ENCODE data around the gene ZBED1.
"Not testable (repeated sequence)": the region's sequence is repeated elsewhere in the genome, so short reads cannot be mapped to it uniquely, and the experiment has no call there.

ZBED1 gene

GRCh38 chrX:2485789-2486345, 14.9 kb downstream of the ZBED1 start:
- ATAC-seq (replicated peaks; ENCODE audit: extremely low read depth, poor library complexity, severe bottlenecking), result no peak
- Mint-ChIP-seq H3K36me3 (ENCODE audit: insufficient read depth) (peaks cover 39% of the 10 kb centered on the region), H3K4me1 (peaks cover 8% of the 10 kb centered on the region), H3K9me3 (no peaks in the 10 kb centered on the region), H3K27me3 (no peaks in the 10 kb centered on the region), H3K27ac (ENCODE audit: low read depth) (no peak overlapping the region), H3K4me3 (no peak overlapping the region)
- DNase-seq (ENCODE audit: low spot score in 2 of 2), result no peak

- peaks cover 3% of the 10 kb centered on the region for H3K9me3 Mint-ChIP-seq
- H3K4me1 Mint-ChIP-seq, result peaks cover 8% of the 10 kb centered on the region
- H3K27me3 Mint-ChIP-seq, result no peaks in the 10 kb centered on the region
- H3K27ac Mint-ChIP-seq (ENCODE audit: low read depth), result peak overlapping the region; percentile 69
- ATAC-seq (replicated peaks; ENCODE audit: extremely low read depth, poor library complexity, severe bottlenecking), result no peak
- peaks cover 37% of the 10 kb centered on the region for H3K36me3 Mint-ChIP-seq (ENCODE audit: insufficient read depth)
- no peak overlapping the region for H3K4me3 Mint-ChIP-seq
- DNase-seq (ENCODE audit: low spot score in 2 of 2), result no peak
Observed at GRCh38 chrX:2484721-2485648, 15.8 kb downstream of the ZBED1 start.

GRCh38 chrX:2484256-2484655, 16.5 kb downstream of the ZBED1 start:
- no peaks in the 10 kb centered on the region for H3K27me3 Mint-ChIP-seq
- no peak for ATAC-seq (replicated peaks; ENCODE audit: extremely low read depth, poor library complexity, severe bottlenecking)
- H3K27ac Mint-ChIP-seq (ENCODE audit: low read depth), result peak overlapping the region; percentile 69
- no peak for DNase-seq (ENCODE audit: low spot score in 2 of 2)
- no peak overlapping the region for H3K4me3 Mint-ChIP-seq
- peaks cover 7% of the 10 kb centered on the region for H3K9me3 Mint-ChIP-seq
- peaks cover 37% of the 10 kb centered on the region for H3K36me3 Mint-ChIP-seq (ENCODE audit: insufficient read depth)
- H3K4me1 Mint-ChIP-seq, result peaks cover 8% of the 10 kb centered on the region

GRCh38 chrX:2483398-2484060, 17.2 kb downstream of the ZBED1 start:
- no peak for DNase-seq (ENCODE audit: low spot score in 2 of 2)
- H3K4me3 Mint-ChIP-seq, result no peak overlapping the region
- ATAC-seq (replicated peaks; ENCODE audit: extremely low read depth, poor library complexity, severe bottlenecking), result no peak
- H3K36me3 Mint-ChIP-seq (ENCODE audit: insufficient read depth), result peaks cover 30% of the 10 kb centered on the region
- no peak overlapping the region for H3K27ac Mint-ChIP-seq (ENCODE audit: low read depth)
- H3K27me3 Mint-ChIP-seq, result no peaks in the 10 kb centered on the region
- H3K9me3 Mint-ChIP-seq, result peaks cover 7% of the 10 kb centered on the region
- peaks cover 12% of the 10 kb centered on the region for H3K4me1 Mint-ChIP-seq

- not testable (repeated sequence) for ATAC-seq (replicated peaks; ENCODE audit: extremely low read depth, poor library complexity, severe bottlenecking); H3K27ac Mint-ChIP-seq (ENCODE audit: low read depth); H3K4me3 Mint-ChIP-seq; H3K9me3 Mint-ChIP-seq; H3K27me3 Mint-ChIP-seq; DNase-seq (ENCODE audit: low spot score in 2 of 2)
- H3K4me1 Mint-ChIP-seq, result peaks cover 27% of the 10 kb centered on the region
- peaks cover 14% of the 10 kb centered on the region for H3K36me3 Mint-ChIP-seq (ENCODE audit: insufficient read depth)
Observed at GRCh38 chrX:2481597-2481996, 19.2 kb downstream of the ZBED1 start.

- not testable (repeated sequence) for H3K27me3 Mint-ChIP-seq; H3K27ac Mint-ChIP-seq (ENCODE audit: low read depth); DNase-seq (ENCODE audit: low spot score in 2 of 2); ATAC-seq (replicated peaks; ENCODE audit: extremely low read depth, poor library complexity, severe bottlenecking); H3K9me3 Mint-ChIP-seq; H3K4me3 Mint-ChIP-seq
- peaks cover 32% of the 10 kb centered on the region for H3K4me1 Mint-ChIP-seq
- peaks cover 11% of the 10 kb centered on the region for H3K36me3 Mint-ChIP-seq (ENCODE audit: insufficient read depth)
Observed at GRCh38 chrX:2479982-2480381, 20.8 kb downstream of the ZBED1 start.

GRCh38 chrX:2479420-2479780, 21.4 kb downstream of the ZBED1 start:
- H3K4me3 Mint-ChIP-seq, result no peak overlapping the region
- no peak overlapping the region for H3K27ac Mint-ChIP-seq (ENCODE audit: low read depth)
- no peaks in the 10 kb centered on the region for H3K27me3 Mint-ChIP-seq
- ATAC-seq (replicated peaks; ENCODE audit: extremely low read depth, poor library complexity, severe bottlenecking) (no peak), DNase-seq (ENCODE audit: low spot score in 2 of 2) (no peak)
- peaks cover 32% of the 10 kb centered on the region for H3K4me1 Mint-ChIP-seq
- H3K9me3 Mint-ChIP-seq, result peaks cover 7% of the 10 kb centered on the region
- H3K36me3 Mint-ChIP-seq (ENCODE audit: insufficient read depth), result peaks cover 11% of the 10 kb centered on the region

- Mint-ChIP-seq H3K4me1 (peaks cover 35% of the 10 kb centered on the region), H3K36me3 (ENCODE audit: insufficient read depth) (peaks cover 6% of the 10 kb centered on the region), H3K9me3 (peaks cover 7% of the 10 kb centered on the region), H3K27ac (ENCODE audit: low read depth) (no peak overlapping the region), H3K27me3 (no peaks in the 10 kb centered on the region), H3K4me3 (no peak overlapping the region)
- DNase-seq (ENCODE audit: low spot score in 2 of 2), result no peak
- no peak for ATAC-seq (replicated peaks; ENCODE audit: extremely low read depth, poor library complexity, severe bottlenecking)
Observed at GRCh38 chrX:2478546-2479419, 22.0 kb downstream of the ZBED1 start.

GRCh38 chrX:2477313-2477712, 23.5 kb downstream of the ZBED1 start:
- H3K36me3 Mint-ChIP-seq (ENCODE audit: insufficient read depth); H3K9me3 Mint-ChIP-seq; H3K4me3 Mint-ChIP-seq; H3K27ac Mint-ChIP-seq (ENCODE audit: low read depth); DNase-seq (ENCODE audit: low spot score in 2 of 2); ATAC-seq (replicated peaks; ENCODE audit: extremely low read depth, poor library complexity, severe bottlenecking); H3K27me3 Mint-ChIP-seq: not testable (repeated sequence)
- peaks cover 38% of the 10 kb centered on the region for H3K4me1 Mint-ChIP-seq

- H3K36me3 Mint-ChIP-seq (ENCODE audit: insufficient read depth), result peaks cover 2% of the 10 kb centered on the region
- no peak overlapping the region for H3K27ac Mint-ChIP-seq (ENCODE audit: low read depth)
- H3K4me1 Mint-ChIP-seq, result peaks cover 38% of the 10 kb centered on the region
- no peak for ATAC-seq (replicated peaks; ENCODE audit: extremely low read depth, poor library complexity, severe bottlenecking)
- no peak overlapping the region for H3K4me3 Mint-ChIP-seq
- DNase-seq (ENCODE audit: low spot score in 2 of 2), result no peak
- no peaks in the 10 kb centered on the region for H3K27me3 Mint-ChIP-seq
- H3K9me3 Mint-ChIP-seq, result peaks cover 6% of the 10 kb centered on the region
Observed at GRCh38 chrX:2474963-2475726, 25.6 kb downstream of the ZBED1 start.

- Mint-ChIP-seq H3K36me3 (ENCODE audit: insufficient read depth) (peaks cover 4% of the 10 kb centered on the region), H3K27ac (ENCODE audit: low read depth) (no peak overlapping the region), H3K27me3 (no peaks in the 10 kb centered on the region), H3K9me3 (no peaks in the 10 kb centered on the region), H3K4me3 (no peak overlapping the region), H3K4me1 (peaks cover 38% of the 10 kb centered on the region)
- ATAC-seq (replicated peaks; ENCODE audit: extremely low read depth, poor library complexity, severe bottlenecking) (no peak), DNase-seq (ENCODE audit: low spot score in 2 of 2) (no peak)
Observed at GRCh38 chrX:2474280-2474962, 26.4 kb downstream of the ZBED1 start.
